ENCODE data around the gene NIPAL1.
"Not testable (repeated sequence)": the region's sequence is repeated elsewhere in the genome, so short reads cannot be mapped to it uniquely, and the experiment has no call there.

NIPAL1 gene

GRCh38 chr4:48016141-48017107 is at the start of gene NIPAL1, which contains the start of gene CNGA1:
NIPAL1 (plus strand) TSS chr4:48016772; CDS start chr4:48016840, 68 bp downstream.
CNGA1 (minus strand) TSS chr4:48016681; CDS start chr4:47952689, 63,992 bp downstream.
- peak; percentile 45 for DNase-seq (ENCODE audit: low spot score)

- no peak for DNase-seq (ENCODE audit: low spot score)
These were observed 47.7 kb upstream of the NIPAL1 start for GRCh38 chr4:47968847-47969246.

- DNase-seq (ENCODE audit: low spot score): no peak
These were observed 44.4 kb upstream of the NIPAL1 start for GRCh38 chr4:47972181-47972580.

GRCh38 chr4:47972721-47973120 is 43.9 kb upstream of the NIPAL1 start:
- no peak for DNase-seq (ENCODE audit: low spot score)

GRCh38 chr4:47974566-47974965 is 42.0 kb upstream of the NIPAL1 start:
- DNase-seq (ENCODE audit: low spot score): no peak

- no peak for DNase-seq (ENCODE audit: low spot score)
These were observed 26.4 kb upstream of the NIPAL1 start for GRCh38 chr4:47990145-47990544.

- DNase-seq (ENCODE audit: low spot score): not testable (repeated sequence)
These were observed 24.1 kb upstream of the NIPAL1 start for GRCh38 chr4:47992475-47992874.

- DNase-seq (ENCODE audit: low spot score): no peak
These were observed 20.6 kb upstream of the NIPAL1 start for GRCh38 chr4:47996021-47996420.

- no peak for DNase-seq (ENCODE audit: low spot score)
These were observed 14.3 kb upstream of the NIPAL1 start for GRCh38 chr4:48002267-48002666.

GRCh38 chr4:48003568-48003967 is 13.0 kb upstream of the NIPAL1 start:
- DNase-seq (ENCODE audit: low spot score): not testable (repeated sequence)

GRCh38 chr4:48005781-48006180 is 10.8 kb upstream of the NIPAL1 start:
- DNase-seq (ENCODE audit: low spot score): no peak

GRCh38 chr4:48008021-48008596 is 8.5 kb upstream of the NIPAL1 start:
- DNase-seq (ENCODE audit: low spot score): no peak

GRCh38 chr4:48010906-48011305 is 5.7 kb upstream of the NIPAL1 start:
- not testable (repeated sequence) for DNase-seq (ENCODE audit: low spot score)

GRCh38 chr4:48011722-48012121 is 4.8 kb upstream of the NIPAL1 start:
- DNase-seq (ENCODE audit: low spot score): no peak

GRCh38 chr4:48012824-48013223 is 3.7 kb upstream of the NIPAL1 start:
- DNase-seq (ENCODE audit: low spot score): no peak

- no peak for DNase-seq (ENCODE audit: low spot score)
These were observed 1.4 kb upstream of the NIPAL1 start for GRCh38 chr4:48015216-48015615.

- no peak for DNase-seq (ENCODE audit: low spot score)
These were observed 894 bp upstream of the NIPAL1 start for GRCh38 chr4:48015678-48016077.

GRCh38 chr4:48017108-48017571 is 568 bp downstream of the NIPAL1 start:
- peak; percentile 20 for DNase-seq (ENCODE audit: low spot score)

GRCh38 chr4:48018112-48018511 is 1.5 kb downstream of the NIPAL1 start:
- no peak for DNase-seq (ENCODE audit: low spot score)

GRCh38 chr4:48021100-48021499 is 4.5 kb downstream of the NIPAL1 start:
- DNase-seq (ENCODE audit: low spot score): no peak

GRCh38 chr4:48022192-48022799 is 5.7 kb downstream of the NIPAL1 start:
- DNase-seq (ENCODE audit: low spot score): no peak

- DNase-seq (ENCODE audit: low spot score): no peak
These were observed 8.0 kb downstream of the NIPAL1 start for GRCh38 chr4:48024522-48024921.

- DNase-seq (ENCODE audit: low spot score): no peak
These were observed 8.4 kb downstream of the NIPAL1 start for GRCh38 chr4:48025005-48025404.

All from cerebellar cortex (tissue), 1 donor.